HG03457 (cell line): Measurements from ENCODE around the gene KSR1.

Source experiments
- ATAC-seq: cut with Tn5 transposase; IDR thresholded peaks from one replicate; pipeline ENCODE4 v1.9.1; 2021; ENCODE audit warnings: moderate number of reproducible peaks; ENCODE audit not compliant: unreplicated experiment

Gene KSR1

GRCh38 chr17:27512511-27513346 lies 56.5 kb downstream of the KSR1 start:
- no peak for ATAC-seq

DNA sequence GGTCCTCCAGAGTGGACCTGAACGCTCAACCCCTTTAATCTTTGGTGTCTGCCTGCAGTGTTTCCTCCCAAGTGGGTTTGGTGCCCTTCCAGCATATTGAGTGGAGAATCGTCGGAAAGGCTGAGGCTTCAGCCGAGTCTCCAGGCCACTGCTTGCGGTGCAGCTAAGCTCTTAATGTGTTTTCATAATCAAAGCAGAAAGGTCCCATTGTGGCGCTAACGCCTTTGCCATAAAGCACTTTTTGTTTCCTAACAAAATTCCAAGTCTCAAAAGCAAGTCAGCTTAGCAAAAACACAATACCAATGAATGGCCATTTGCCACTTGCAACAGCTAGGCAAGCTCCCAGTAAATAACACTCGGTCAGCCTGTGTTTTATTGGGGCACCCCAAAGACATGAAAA lies 57.6 kb downstream of the KSR1 start:
- ATAC-seq = no peak

DNA sequence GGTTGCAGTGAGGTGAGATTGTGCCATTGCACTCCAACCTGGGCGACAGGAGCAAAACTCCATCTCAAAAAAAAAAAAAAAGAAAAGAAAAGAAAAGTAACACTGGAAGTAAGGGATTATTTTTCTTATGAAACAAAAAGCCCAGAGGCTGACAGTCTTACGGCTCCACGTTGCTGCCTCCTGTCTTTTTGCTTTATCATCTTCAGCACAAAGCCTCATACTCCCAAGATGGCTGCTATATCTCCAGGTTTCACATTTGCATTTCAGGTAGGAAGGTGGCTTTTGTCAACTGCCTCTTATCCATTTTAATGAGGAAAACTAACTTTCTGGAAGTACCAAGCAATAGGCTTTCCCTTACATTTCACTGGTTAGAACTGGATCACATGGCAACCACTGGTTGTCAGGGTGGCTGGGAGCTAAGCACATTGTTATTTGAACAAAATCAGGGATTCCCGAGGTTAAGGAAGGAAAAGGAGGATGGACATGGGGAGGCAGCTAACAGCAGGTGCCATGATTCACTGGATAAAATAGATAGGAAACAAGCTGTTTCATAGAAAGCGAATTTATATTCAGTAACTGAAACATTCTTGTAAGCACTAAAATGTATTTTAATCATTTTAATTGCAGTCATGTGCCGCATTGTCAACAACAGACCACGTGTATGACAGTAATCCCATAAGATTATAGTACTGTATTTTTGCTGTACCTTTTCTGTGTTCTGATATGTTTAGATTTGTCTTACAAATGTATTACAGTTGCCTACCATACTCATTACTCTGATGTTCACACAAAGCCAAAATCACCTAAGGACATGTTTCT lies 58.6 kb downstream of the KSR1 start:
- no peak for ATAC-seq

DNA sequence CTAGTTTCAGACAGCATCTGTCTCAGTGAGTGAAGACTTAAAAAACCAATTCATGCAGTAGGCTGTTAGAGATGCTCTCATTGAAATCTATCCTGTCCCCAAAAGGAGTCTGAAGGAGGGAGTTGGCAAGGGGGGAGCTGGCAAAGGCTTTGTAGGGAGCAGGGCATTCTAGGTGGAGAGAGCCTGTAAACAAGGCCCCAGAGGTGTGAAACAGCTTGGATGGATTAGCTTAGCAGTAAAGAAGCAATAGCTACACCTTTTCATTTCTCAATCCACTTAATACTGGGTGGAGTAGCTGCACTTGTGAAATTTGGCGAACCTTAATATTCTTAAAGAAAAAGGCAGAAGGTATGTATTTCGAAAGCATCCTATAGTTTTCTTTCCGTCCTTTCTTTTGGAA lies 61.8 kb downstream of the KSR1 start:
- ATAC-seq = no peak

- ATAC-seq = no peak
These were observed 62.6 kb downstream of the KSR1 start for GRCh38 chr17:27518545-27519521.

- ATAC-seq = peak; percentile 50
These were observed 63.3 kb downstream of the KSR1 start for GRCh38 chr17:27519550-27519949.

GRCh38 chr17:27520491-27521185 lies 64.4 kb downstream of the KSR1 start:
- ATAC-seq = no peak

DNA sequence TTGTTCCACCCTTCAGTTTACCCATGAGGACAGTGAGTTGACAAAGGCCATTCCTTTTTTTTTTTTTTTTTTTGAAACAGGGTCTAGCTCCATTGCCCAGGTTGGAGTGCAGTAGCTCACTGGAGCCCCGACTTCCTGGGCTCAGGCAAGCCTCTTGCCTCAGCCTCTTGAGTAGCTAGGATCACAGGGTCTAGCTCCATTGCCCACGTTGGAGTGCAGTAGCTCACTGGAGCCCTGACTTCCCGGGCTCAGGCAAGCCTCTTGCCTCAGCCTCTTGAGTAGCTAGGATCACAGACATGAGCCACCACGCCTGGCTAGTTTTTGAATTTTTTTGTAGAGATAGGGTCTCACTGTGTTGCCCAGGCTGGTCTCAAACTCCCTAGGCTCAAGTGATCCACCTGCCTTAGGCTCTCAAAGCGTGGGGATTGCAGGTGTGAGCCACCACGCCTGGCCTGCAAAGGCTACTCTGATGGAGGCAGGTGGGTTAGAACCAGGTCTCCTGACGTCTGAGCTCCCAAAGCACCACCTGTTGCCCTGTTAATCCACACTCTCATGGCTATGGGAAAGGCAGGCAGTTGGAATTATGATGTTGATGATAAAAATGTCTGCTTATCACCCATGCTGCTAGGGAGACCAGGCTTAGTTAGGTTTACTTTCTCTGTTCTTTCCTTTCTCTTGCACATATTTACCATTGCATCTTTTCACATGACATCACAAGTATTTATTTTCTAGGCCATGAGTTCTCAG lies 65.2 kb downstream of the KSR1 start:
- no peak for ATAC-seq

DNA sequence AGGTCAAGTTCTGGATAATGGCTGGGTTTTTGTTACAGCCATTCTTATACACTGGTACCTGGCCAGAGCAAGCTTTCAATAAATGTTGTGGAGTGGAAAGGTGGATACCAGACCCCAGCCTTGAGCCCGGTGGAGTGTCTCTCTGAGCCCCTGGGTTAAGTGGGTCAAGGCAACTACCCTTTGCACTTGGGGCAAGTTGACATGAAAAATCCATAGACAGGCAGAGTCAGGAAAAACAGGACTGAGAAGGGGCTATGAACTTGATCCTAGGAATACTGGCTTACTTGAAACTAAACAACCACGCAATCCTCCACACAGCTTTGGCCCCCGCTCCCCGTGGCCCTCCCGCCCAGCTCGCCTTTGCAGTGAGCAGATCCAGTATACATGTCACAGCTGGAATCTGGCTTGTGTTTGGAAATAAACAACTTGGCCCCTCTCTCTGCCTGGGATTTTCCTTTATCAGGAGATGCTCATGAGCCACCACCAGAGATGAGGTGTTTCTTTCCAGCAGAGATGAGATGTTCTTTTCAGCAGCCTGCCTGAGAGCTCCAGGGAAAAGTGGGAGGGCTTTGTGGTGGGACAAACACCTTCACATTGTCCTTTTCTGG lies 65.9 kb downstream of the KSR1 start:
- no peak for ATAC-seq

GRCh38 chr17:27523712-27524111 lies 67.5 kb downstream of the KSR1 start:
- ATAC-seq = no peak

- ATAC-seq = no peak
These were observed 68.3 kb downstream of the KSR1 start for GRCh38 chr17:27524594-27524993.

- ATAC-seq = no peak
These were observed 69.1 kb downstream of the KSR1 start for GRCh38 chr17:27525316-27525715.

GRCh38 chr17:27525836-27526603 lies 69.8 kb downstream of the KSR1 start:
- no peak for ATAC-seq

DNA sequence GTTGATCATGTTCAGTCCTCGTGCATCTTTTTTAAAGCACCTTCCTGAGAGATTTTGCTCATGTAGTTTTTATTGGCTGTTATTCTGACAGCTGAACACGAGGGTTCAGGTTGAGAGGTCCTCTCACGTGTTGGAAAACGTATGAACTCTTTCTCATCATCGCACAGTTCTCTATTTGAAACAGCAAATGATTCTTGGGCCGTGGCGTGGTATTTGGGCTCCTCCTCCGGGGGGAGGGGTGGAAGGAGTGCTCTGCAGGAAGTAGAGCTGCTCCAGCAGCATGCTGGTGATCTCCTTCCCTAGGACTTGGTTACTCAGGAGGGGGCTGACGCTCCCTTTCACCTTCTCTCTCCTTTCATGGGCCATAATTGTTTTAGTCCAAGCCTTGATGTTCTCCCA lies 70.4 kb downstream of the KSR1 start:
- ATAC-seq = no peak

DNA sequence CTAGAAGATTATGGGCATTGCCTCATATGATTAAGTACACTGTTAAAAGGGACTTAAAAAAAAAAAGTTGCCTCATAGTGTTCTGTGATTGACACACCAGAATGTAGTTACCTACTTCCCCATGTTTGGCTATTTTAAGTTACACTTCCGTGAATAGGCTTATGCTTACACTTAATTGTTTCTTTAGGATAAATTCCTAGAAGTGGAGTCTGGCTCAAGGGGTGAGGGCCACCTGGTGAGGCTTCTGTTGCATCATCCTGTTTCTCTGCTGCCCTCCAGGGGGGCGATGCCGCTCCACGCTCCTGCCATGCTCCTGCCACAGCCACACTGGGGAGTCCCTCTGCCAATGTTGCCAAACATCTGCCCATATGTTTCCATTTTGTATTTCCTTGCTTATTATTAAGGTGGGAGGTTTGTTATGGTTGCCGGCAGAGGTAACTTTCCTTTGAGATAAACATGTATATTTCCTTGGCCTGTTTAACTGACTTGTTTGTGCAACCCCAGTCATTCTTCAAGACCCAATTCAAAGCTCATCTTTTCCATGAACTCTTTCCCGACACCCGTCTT lies 73.1 kb downstream of the KSR1 start:
- ATAC-seq = no peak

GRCh38 chr17:27530764-27531391 lies 74.6 kb downstream of the KSR1 start:
- no peak for ATAC-seq

GRCh38 chr17:27531469-27531961 lies 75.3 kb downstream of the KSR1 start:
- no peak for ATAC-seq
